IMR-90 (cell line): ENCODE measurements around the gene DBT. TPM values are rescaled to one million over a fixed set of nuclear protein-coding genes. Genes with fewer than 3 reads are reported as not detected.

ENCODE experiments used
- ATAC-seq: fragments of 200-7000 bp; cut with Tn5 transposase; 2 replicates; pipeline ENCODE4 v1.9.1; 2020; ENCODE audit warnings: low read depth, mild to moderate bottlenecking, moderate library complexity
- BruUV-seq: library from RNA; stranded (reverse); fragments of 400-500 nt; replicated peaks from 2 replicates; lab custom pipeline; 2021; lab: Mats Ljungman, UMichigan
- CTCF ChIA-PET: fragments of 300-600 bp; formaldehyde crosslinking; extraction: SDS; loops from one replicate; lab custom pipeline; 2021; ENCODE audit warnings: antibody characterized with exemption; lab: Yijun Ruan, JAX
- POLR2A ChIA-PET: fragments of 300-600 bp; sonication (Branson Sonifier 250); formaldehyde crosslinking; loops from one replicate; lab custom pipeline; 2022; ENCODE audit warnings: antibody characterized with exemption; ENCODE audit not compliant: unreplicated experiment; lab: Charles Lee
- DNase-seq: peaks from one replicate; pipeline ENCODE4 v3.0.0; 2013
- H2AFZ ChIP-seq: replicated peaks from 2 replicates; pipeline ENCODE3; 2013; ENCODE audit warnings: low read length, mild to moderate bottlenecking; ENCODE audit not compliant: poor library complexity
- H2AK5ac ChIP-seq: 2 replicates; pipeline ENCODE4 v1.6.1; 2013; ENCODE audit warnings: low read depth, low read length, inconsistent platforms
- H2AK9ac ChIP-seq: replicated peaks from 2 replicates; pipeline ENCODE3; 2013; ENCODE audit warnings: mild to moderate bottlenecking, low read depth, low read length, moderate library complexity; ENCODE audit not compliant: poor library complexity
- H2BK120ac ChIP-seq: 2 replicates; pipeline ENCODE4 v1.6.1; 2013; ENCODE audit warnings: low read depth, low read length, inconsistent platforms
- H2BK15ac ChIP-seq: 3 replicates; pipeline ENCODE4 v1.6.1; 2013; ENCODE audit warnings: low read depth, low read length, inconsistent platforms
- H2BK20ac ChIP-seq: 2 replicates; pipeline ENCODE4 v1.6.1; 2013; ENCODE audit warnings: low read depth, mild to moderate bottlenecking, inconsistent platforms, low read length, moderate library complexity
- H2BK5ac ChIP-seq: 2 replicates; pipeline ENCODE4 v1.6.1; 2013; ENCODE audit warnings: mild to moderate bottlenecking, low read depth, low read length, inconsistent platforms; ENCODE audit not compliant: poor library complexity, severe bottlenecking
- H3K14ac ChIP-seq: replicated peaks from 2 replicates; pipeline ENCODE4 v1.6.1; 2013; ENCODE audit warnings: low read depth, low read length, inconsistent platforms
- H3K18ac ChIP-seq: 2 replicates; pipeline ENCODE4 v1.6.1; 2013; ENCODE audit warnings: low read depth, low read length, control low read depth
- H3K23ac ChIP-seq: 2 replicates; pipeline ENCODE4 v1.6.1; 2013; ENCODE audit warnings: low read depth, low read length, inconsistent platforms
- H3K27ac ChIP-seq: 2 replicates; pipeline ENCODE4 v1.5.1; 2013; ENCODE audit warnings: mild to moderate bottlenecking, control low read depth, low read length; ENCODE audit not compliant: insufficient read depth
- H3K27me3 ChIP-seq: 2 replicates; pipeline ENCODE4 v1.6.1; 2013; ENCODE audit warnings: low read length; ENCODE audit not compliant: control insufficient read depth, insufficient read depth
- H3K36me3 ChIP-seq: 2 replicates; pipeline ENCODE4 v1.6.1; 2013; ENCODE audit warnings: low read length, mixed read lengths; ENCODE audit not compliant: control insufficient read depth, insufficient read depth
- H3K4ac ChIP-seq: 2 replicates; pipeline ENCODE4 v1.6.1; 2013; ENCODE audit warnings: low read depth, low read length, inconsistent platforms
- H3K4me1 ChIP-seq: 2 replicates; pipeline ENCODE4 v1.6.1; 2013; ENCODE audit warnings: low read length, mixed read lengths; ENCODE audit not compliant: control insufficient read depth, insufficient read depth
- H3K4me2 ChIP-seq: 2 replicates; pipeline ENCODE4 v1.6.1; 2013; ENCODE audit warnings: low read depth, mild to moderate bottlenecking, control low read depth, low read length, moderate library complexity
- H3K4me3 ChIP-seq: 2 replicates; pipeline ENCODE4 v1.5.1; 2013; ENCODE audit warnings: low read depth, mild to moderate bottlenecking, control low read depth, low read length, moderate library complexity; ENCODE audit not compliant: insufficient read depth
- H3K56ac ChIP-seq: 2 replicates; pipeline ENCODE4 v1.6.1; 2013; ENCODE audit warnings: low read length, inconsistent platforms; ENCODE audit not compliant: insufficient read depth; ENCODE audit errors: extremely low read depth
- H3K79me1 ChIP-seq, 2 experiments: 2 replicates each; pipeline ENCODE4 v1.6.1; 2013; ENCODE audit warnings: low read length in 2 of 2, inconsistent platforms in 1 of 2, low read depth in 1 of 2
- H3K9ac ChIP-seq: 2 replicates; pipeline ENCODE4 v1.6.1; 2013; ENCODE audit warnings: low read depth, low read length, control low read depth
- H3K9me1 ChIP-seq: 2 replicates; pipeline ENCODE4 v1.6.1; 2013; ENCODE audit warnings: low read length, inconsistent platforms; ENCODE audit not compliant: insufficient read depth
- H3K9me3 ChIP-seq: 2 replicates; pipeline ENCODE4 v1.6.1; 2013; ENCODE audit warnings: low read length; ENCODE audit not compliant: control insufficient read depth, insufficient read depth
- H4K20me1 ChIP-seq: 2 replicates; pipeline ENCODE4 v1.6.1; 2013; ENCODE audit warnings: low read length, inconsistent platforms; ENCODE audit not compliant: insufficient read depth
- H4K5ac ChIP-seq: 2 replicates; pipeline ENCODE4 v1.6.1; 2013; ENCODE audit warnings: mild to moderate bottlenecking, low read depth, low read length, control low read depth
- H4K8ac ChIP-seq, 2 experiments: 2 replicates each; pipeline ENCODE4 v1.6.1; 2013; ENCODE audit warnings: low read depth in 2 of 2, low read length in 2 of 2, control low read depth in 1 of 2, inconsistent platforms in 1 of 2
- H4K91ac ChIP-seq: 2 replicates; pipeline ENCODE4 v1.6.1; 2013; ENCODE audit warnings: low read depth, low read length, inconsistent platforms; ENCODE audit not compliant: insufficient read depth
- BHLHE40 ChIP-seq: fragments of 150-350 bp; IDR thresholded peaks from 2 replicates; pipeline ENCODE4 v1.6.1; 2016; ENCODE audit warnings: mild to moderate bottlenecking, low read depth, low read length
- CHD1 ChIP-seq: IDR thresholded peaks from 2 replicates; pipeline ENCODE4 v1.6.1; 2012; ENCODE audit warnings: low read depth, low read length, improper control_type of control experiment
- CTCF ChIP-seq: conservative IDR thresholded peaks from 2 replicates; pipeline ENCODE4 v1.5.1; 2012; ENCODE audit warnings: mild to moderate bottlenecking, low read depth, low read length, improper control_type of control experiment
- MAFK ChIP-seq: IDR thresholded peaks from 2 replicates; pipeline ENCODE4 v1.6.1; 2012; ENCODE audit warnings: low read depth, low read length, improper control_type of control experiment
- POLR2A ChIP-seq: IDR thresholded peaks from 2 replicates; pipeline ENCODE4 v1.6.1; 2012; ENCODE audit warnings: mild to moderate bottlenecking, low read depth, low read length
- RAD21 ChIP-seq: IDR thresholded peaks from 2 replicates; pipeline ENCODE4 v1.6.1; 2012; ENCODE audit warnings: low read length, improper control_type of control experiment
- SMC3 ChIP-seq: fragments of 150-350 bp; IDR thresholded peaks from 2 replicates; pipeline ENCODE4 v1.6.1; 2016; ENCODE audit warnings: low read depth, mild to moderate bottlenecking, antibody characterized with exemption, low read length, moderate library complexity
- WGBS, 2 experiments: methylation state at CpG; one replicate each; pipeline versions ENCODE4 v1.1.5 to v1.1.7; 2013; ENCODE audit warnings: missing lambda C conversion rate in 2 of 2; ENCODE audit not compliant: insufficient read length in 1 of 2; ENCODE audit errors: extremely low coverage in 2 of 2; 5-methylcytosine and 5-hydroxymethylcytosine counted together
- dilution Hi-C: fragments of 300-500 bp; cut with HindIII; formaldehyde crosslinking; loops from one replicate; pipeline ENCODE4 v1.14.3; 2018; ENCODE audit warnings: low sequenced_read_pairs; ENCODE audit not compliant: unreplicated experiment
- in situ Hi-C: fragments of 300-500 bp; cut with MboI; formaldehyde crosslinking; loops from 3 replicates; pipeline ENCODE4 v1.14.3; 2019; ENCODE audit warnings: low sequenced_read_pairs, inconsistent platforms, mixed read lengths
- intact Hi-C: fragments of 100-400 bp; cut with micrococcal nuclease; formaldehyde crosslinking; loops from 2 replicates; pipeline ENCODE4 v1.10.0; 2022
- polyA plus RNA-seq, 3 experiments: library from polyadenylated mRNA; depleted of rRNA; stranded (reverse); fragments of >200 nt; gene quantifications; 2 replicates each; pipeline ENCODE4 v1.2.3, GENCODE V29; 2012; ENCODE audit warnings: low replicate concordance in 1 of 3
- total RNA-seq: library from RNA; depleted of rRNA; stranded (reverse); fragments of >200 nt; gene quantifications from 2 replicates; pipeline ENCODE4 v1.2.3, GENCODE V29; 2012

The DBT gene
- total and polyA plus RNA-seq, 2 of the 4 experiments (the other 2 are of a cell fraction) = 3.4 to 3.8 TPM

- no peak overlapping the region for H2AFZ ChIP-seq
- no peaks in the 10 kb centered on the region for H3K9me3 ChIP-seq
- in situ Hi-C loops = no loop called here
- no peak overlapping the region for H4K5ac ChIP-seq
- no peak overlapping the region for H3K23ac ChIP-seq
- H3K79me1 ChIP-seq = peaks cover 0 to 2% of the 10 kb centered on the region in 2 experiments; a peak in 1 of 4 replicates
- POLR2A ChIA-PET = no interaction called here
- no peak overlapping the region for H3K18ac ChIP-seq
- no peak overlapping the region for H2AK5ac ChIP-seq
- H4K8ac ChIP-seq = no peak overlapping the region
- H4K20me1 ChIP-seq = no peaks in the 10 kb centered on the region
- no peak overlapping the region for H3K56ac ChIP-seq
- no CpG with 5 or more reads among the region's 2 CpGs for WGBS, 2 experiments
- no peak overlapping the region for H2BK15ac ChIP-seq
- H2BK5ac ChIP-seq = no peak overlapping the region
- no peak overlapping the region for H4K91ac ChIP-seq
- no peak overlapping the region for H3K4me2 ChIP-seq
- H2BK120ac ChIP-seq = no peak overlapping the region
- H3K4ac ChIP-seq = no peak overlapping the region
- intact Hi-C loops = loop anchor here (10.0 kb wide), 1 partner anchor 87 kb away; no protein-coding TSS in a partner anchor
- dilution Hi-C loops = no loop called here
- no peaks in the 10 kb centered on the region for H3K9me1 ChIP-seq
- no peaks in the 10 kb centered on the region for H3K4me1 ChIP-seq
- H3K9ac ChIP-seq = no peak overlapping the region
- no peak for DNase-seq
- H3K27me3 ChIP-seq = no peaks in the 10 kb centered on the region
- H3K27ac ChIP-seq = no peak overlapping the region
- H3K4me3 ChIP-seq = no peak overlapping the region
- no peak overlapping the region for H2BK20ac ChIP-seq
- H3K14ac ChIP-seq = no peak overlapping the region
- H3K36me3 ChIP-seq = peaks cover 18% of the 10 kb centered on the region
- no TSS peak for BruUV-seq
- TF ChIP-seq BHLHE40 (no peak), POLR2A (no peak), SMC3 (no peak), RAD21 (no peak), CHD1 (no peak), CTCF (no peak), MAFK (no peak)
- ATAC-seq = no peak
- CTCF ChIA-PET = no interaction called here
- H2AK9ac ChIP-seq = no peak overlapping the region
Measured at GRCh38 chr1:100231721-100232120, 17.9 kb downstream of the DBT start.
